GM21529 (cell line): ENCODE data around the gene NDUFA8.
A peak's percentile ranks its signal among the peaks of the same experiment; 100 is the strongest.

Experiments used
- ATAC-seq: cut with Tn5 transposase; IDR thresholded peaks from one replicate; pipeline ENCODE4 v1.9.1; 2021; ENCODE audit not compliant: unreplicated experiment

NDUFA8 gene

DNA sequence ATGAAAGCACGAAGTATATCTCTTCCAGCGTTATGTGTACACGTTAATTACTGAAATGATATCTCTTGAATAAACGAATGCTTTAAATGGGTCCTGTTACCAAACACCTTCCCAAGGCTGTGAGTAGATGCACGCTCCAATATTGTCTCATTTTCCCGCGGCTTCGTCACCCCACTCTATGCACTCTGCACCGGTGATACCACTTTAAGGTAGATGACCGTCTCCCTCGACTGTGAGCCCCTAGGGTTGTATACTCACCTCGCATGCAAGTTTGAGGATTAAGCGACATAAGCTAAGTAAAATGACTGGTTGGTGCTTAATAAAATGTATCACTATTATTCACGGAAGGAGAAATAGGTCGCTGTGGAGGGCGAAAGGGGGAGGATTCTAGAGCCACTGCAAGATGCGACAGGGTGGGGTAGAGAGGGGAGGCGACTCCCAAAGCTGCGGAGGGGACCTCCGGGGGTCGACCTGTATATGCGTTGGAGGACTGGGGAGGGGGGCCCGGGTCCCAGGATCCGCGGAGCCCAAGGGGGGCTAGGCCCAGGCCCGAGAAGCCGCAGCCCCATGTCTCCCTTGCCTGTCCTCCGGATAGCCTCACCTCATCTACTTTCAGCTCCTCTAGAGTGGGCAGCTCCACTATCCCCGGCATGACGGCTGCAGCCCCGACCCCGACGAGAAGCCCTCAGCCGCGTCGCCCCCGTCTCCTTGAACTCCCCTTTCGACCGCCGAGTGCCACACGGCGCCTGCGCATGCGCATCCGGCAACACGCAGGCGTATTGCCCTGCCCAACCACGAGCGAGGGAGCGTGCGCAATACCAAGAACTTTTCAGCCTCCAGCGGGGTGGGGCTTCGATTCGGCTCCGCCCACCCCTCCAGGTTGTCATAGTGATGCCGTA, at the start of gene NDUFA8, which contains the start of gene MORN5:
Gene NDUFA8, minus strand, starts transcription at position 754 of the 899 bp plus-strand sequence. Its CDS starts 102 bp downstream, at position 652.
Gene MORN5, plus strand, starts transcription at position 883 of the 899 bp plus-strand sequence. CDS start 65 bp downstream, outside the sequence.
- ATAC-seq = peak; percentile 96

DNA sequence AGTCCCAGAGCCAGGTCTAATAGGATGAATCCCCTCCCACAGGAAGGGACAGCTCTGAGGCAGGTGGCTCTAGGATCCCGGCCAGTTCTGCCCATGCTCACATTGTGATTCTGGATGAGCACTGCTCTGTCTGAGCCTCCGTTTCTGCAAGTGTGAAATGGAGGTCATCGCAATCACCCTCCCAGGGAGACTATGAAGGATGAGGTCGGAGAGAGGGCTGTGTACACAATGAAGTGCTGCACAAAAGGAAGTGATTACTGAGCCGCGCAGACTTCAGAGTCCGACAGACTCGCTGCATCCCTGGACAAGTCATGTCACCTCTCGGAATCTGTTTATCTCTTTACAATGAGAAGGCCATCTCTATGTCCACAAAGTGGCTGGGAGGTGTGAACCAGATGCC, 47.5 kb upstream of the NDUFA8 start:
- no peak for ATAC-seq

DNA sequence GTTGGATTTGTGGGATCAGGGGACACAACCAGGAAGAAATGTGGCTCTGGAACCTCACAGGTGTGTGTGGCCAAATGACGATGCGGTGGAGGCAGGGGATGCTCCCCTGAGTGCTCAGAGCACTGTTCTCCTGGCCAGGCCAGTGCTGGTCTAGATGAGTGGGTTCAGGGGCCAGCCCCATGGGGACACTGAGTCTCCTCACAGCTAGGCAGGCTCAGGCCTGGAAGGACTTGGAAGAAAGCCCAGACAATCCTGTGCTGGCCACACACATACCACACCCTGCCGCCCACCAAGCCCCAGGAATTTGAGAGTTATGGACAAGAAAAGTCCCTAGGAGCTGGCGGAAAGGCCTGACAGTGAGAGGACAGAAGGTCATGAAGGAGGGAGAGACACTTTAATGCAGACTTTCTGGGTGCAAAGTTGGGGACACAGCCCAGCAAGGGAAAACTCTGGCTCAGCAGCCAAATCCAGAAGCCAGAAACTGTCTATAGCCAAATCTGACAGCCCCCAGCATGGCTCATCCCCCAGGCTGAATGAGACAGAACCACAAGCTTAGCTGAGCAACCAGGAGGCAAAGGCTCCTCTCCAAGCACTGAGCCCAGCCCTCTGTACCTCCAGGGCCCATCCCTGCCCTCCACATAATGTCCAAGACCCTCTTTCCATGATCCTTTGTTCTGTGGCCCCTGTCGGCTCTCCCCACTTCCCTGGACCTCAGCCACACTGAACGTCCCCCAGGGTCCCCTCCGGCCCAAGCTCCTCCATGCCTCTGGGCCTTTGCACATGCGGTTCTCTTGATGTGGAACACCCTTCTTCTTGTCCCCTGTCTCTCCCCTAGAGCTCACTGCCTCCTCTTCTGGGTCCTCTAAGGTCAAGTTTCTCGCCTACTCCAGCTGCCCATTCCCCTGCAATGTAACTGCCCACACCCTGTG, 46.8 kb upstream of the NDUFA8 start:
- ATAC-seq = no peak

DNA sequence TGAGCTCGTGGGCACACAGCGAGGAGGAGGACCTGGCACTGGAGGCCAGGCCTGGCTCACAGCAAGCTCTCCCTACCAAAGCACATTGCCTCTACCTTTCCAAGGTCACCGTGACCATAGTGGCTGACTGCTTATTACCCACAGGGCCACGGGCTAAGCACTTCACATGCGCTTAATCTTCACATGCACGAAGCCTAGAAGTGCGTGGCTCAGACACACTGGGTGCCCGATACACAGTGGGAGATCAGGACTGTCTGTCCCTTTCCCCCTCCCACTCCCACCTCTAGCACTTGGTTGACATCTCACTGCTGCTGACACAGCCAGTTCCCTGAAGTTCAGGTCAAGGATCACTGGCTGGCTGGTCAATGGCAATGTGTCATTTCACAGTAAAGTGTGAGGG, 45.6 kb upstream of the NDUFA8 start:
- no peak for ATAC-seq

DNA sequence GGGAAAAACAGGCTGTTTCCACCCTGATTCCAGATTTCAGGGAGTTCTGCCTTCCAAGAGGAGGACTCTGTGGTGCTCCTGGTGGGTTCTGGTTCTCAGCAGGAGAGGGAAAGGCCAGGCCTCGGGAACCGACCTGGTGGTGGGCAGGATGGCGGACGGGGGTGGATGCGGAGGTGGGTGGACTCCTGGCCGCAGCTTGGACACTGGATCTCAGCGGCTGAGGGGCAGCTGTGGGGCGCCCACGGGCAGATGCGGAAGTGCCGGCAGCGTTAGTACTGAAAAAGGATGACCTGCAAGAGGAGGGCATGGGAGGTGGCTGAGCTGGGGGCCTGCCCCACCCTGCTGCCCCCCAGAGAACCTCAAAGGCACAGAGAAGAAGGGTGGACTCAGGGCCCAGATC, 44.9 kb upstream of the NDUFA8 start:
- ATAC-seq = no peak

DNA sequence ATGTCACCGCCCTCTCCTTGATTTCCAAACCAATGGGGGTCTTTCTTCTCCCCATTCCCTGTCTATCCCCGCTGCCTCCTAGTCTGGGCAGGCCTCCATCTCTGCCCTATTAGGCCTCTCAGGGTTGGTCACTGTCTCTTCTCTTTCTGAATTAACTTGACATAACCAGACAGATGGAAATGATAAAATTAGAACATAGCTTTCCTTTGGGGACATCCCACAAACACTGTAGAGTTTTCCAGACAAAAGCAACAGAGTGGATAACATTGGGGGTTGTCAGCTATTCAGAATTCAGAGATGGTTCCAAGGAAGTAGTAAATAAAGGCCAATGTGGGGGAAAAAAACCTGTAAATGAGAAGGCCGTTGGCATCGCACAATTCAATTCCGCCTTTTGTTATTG, 44.5 kb upstream of the NDUFA8 start:
- no peak for ATAC-seq

DNA sequence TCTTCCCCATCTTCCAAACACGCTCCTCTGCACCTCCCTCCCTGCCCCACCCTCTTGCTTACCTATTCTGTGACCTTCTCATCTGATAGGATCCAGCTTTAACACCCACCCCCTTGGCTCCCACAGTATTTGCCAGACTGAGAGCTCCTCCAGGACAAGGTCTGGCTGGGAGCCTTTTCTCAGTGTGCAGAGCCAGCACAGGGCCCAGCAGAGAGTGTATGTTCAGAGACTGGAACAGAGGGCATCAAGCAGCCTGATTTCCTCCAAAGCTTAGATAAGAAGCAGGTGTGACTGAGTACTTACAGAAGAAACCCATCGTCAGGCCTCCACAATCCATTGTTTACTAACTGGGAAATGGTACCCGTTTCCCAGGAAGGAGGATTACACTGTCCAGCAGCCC, 42.5 kb upstream of the NDUFA8 start:
- ATAC-seq = no peak

DNA sequence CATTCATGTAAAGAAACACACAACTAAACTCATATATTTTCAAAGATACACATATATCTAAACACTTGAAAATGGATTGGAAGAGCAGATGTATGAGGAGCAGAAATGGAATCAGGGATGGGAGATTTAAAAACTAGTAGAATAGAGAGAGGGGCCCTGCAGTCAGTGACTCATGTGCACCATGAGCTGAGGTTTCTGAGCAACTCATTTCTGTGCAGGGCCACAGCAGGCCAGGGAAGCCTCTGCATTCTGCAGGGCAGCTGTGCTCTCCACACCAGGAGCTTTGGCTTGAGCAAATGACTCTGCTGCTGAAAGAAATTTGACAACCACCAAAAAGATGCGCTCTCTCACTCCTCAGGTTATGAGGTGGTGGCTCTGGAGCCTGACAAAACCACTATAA, 42.1 kb upstream of the NDUFA8 start:
- no peak for ATAC-seq

DNA sequence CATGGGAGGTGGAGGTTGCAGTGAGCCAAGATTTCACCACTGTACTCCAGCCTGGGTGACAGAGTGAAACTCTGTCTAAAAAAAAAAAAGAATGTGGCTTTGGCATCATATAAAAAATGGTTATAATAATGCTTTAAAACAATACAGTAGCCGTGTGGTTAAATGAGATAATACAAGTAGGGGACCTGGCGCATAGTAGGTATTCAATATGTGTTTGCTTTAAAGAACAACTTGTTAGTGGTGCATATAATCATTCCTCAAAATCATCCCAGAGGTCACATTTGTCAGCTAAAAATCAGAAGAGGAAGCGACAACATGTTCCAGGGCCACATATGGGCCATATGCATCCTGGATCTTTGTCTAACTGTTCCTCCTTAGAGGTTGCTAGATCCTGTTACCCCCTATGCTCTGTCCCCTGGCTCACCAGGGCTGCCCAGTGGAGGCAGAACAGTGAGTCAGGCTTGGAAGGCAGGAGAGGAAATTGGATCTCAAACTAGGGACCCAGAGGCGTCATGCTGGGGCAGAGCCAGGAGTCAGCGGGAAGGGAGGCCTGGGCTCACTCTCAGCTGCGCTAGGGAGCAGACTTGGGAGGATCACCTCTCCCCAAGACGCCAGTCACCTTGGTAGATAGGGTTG, 41.5 kb upstream of the NDUFA8 start:
- no peak for ATAC-seq

DNA sequence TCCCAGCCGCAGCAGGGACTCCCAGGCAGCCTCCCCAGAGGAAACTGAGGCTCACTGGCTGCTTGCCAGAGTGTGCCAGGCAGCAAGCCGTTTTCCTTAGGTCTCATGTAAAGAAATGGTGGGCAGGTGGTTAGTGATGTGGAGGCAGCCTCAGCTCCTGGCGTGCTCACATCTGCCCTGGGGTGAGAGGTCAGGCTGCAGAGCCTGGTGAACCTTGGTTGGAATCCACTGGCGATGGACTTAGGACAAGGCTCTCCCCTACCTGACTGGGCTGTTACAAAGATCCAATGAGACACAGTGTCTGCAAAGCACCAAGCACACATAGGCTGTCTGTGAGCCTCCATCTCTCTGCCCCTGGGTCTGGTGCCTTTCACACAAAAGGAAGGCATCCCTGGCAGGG, 38.3 kb upstream of the NDUFA8 start:
- ATAC-seq = no peak

DNA sequence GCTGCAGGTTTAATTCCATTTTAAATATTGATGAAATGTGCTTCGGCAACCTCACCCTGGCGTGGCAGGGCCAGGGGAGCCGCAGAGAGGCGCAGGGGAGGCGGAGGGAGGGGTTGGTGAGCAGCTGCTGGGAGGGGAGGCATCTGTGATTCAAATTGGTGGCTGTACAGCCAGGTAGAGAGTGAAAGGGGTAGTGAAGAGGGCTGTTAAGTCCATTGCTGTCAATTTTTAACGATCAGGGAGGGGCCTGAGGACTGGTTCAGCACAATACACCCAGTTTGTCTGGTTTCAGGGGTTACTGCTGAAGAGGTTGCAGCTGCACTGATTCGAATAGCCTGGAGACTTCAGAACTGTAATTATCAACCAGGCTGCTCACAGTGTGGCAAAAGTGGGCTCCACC, 37.8 kb upstream of the NDUFA8 start:
- peak; percentile 40 for ATAC-seq

DNA sequence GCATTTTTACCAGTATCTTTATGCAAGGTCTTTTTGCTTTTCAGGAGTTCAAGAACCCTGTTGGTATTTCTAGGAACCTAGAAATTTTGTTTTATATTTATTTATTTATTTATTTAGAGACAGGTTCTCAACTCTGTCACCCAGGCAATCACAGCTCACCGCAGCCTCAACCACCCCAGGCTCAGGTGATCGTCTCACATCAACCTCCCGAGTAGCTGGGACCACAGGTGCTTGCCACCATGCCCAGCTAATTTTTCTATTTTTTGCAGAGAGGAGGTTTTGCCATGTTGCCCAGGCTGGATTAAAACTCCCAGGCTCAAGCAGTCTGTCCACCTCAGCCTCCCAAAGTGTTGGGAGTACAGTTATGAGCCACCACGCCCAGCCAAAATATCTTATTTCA, 36.3 kb upstream of the NDUFA8 start:
- no peak for ATAC-seq

DNA sequence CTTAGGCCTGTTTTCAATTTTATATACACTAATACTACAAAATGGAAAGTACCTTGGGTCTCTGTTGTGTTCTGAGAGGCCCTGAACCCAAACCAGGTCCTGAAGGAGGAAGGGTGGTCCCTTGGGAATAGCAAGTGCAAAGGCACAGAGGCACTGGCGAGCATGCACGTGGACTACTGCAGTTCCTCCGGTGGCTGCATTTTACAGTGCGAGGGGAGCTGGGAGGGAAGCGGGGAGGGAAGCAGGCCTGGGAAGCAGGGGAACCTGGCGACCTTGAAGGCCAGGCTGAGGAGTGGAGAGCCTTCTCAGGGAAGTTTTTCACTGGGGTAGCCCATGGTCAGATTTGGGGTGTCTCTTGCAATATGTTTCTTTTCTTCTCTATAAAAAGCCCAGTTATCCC, 34.1 kb upstream of the NDUFA8 start:
- no peak for ATAC-seq

DNA sequence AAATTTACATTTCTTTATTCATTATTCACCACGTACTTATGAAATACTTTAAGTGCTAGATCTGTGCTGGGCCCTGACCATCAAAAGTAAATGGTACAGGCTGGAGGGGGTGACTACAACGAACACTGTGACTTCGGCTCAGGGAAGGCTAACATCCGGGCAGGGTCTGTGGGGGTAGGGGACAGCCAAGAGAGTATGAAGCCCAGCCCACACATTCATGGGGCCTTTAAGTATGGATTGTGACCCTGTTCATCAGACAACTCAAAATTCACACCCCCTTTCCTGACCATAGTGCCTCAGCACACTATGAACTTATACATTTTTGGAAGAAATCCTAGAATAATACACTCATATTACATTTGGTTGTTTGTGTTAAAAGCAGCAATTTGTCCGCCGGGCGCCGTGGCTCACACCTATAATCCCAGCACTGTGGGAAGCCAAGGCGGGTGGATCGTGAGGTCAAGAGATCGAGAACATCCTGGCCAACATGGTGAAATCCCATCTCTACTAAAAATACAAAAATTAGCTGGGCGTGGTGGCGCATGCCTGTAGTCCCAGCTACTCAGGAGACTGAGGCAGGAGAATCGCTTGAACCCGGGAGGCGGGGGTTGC, 33.4 kb upstream of the NDUFA8 start:
- ATAC-seq = no peak

DNA sequence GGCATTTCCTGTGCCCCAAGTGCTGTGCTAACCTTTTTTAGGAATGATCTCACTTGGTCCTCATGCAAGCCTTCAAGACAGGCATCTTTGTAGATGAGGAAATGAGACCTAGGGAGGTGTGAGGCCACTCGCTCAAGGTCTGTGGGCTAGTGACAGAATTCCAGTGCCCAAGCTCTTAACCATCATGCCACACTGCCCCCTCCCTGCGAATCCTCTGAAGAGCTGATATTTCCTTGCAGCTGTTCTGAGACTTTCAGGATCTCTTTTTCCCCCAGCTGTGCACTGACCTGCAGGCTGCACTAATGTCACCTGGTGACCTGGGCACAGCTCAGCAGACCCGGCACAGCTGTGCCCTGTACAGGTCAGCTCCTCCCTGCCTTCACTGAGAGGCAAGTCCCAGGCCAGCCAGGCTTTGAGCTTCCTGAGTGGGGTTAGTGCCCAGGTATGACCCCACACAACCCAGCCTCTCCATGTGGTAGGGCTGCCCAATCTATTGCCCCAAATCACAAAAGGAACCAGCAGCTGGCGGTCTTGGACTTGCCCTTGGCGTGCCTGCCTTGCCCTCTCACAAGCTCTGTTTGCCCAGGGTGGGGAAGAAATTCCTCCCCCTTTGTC, 32.8 kb upstream of the NDUFA8 start:
- no peak for ATAC-seq

DNA sequence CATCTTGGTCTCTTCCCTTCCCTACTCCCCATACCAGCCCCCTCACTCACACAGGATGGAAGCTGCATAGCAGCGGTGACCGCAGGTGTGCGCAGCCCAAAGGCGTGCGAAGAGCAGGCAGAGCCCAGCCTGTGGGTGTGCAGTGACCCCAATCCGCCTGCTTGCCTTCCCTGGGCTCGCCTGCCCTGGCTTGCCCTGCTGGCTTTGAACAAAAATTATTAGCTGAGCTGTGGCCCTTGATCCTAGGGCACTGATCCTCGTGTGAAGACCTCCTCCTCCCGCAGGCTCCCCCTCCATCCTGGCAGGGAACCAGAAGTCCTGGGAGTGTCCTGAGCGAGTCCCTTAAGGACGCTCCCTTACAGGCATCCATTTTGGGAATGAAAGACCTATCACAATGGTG, 32.0 kb upstream of the NDUFA8 start:
- no peak for ATAC-seq

DNA sequence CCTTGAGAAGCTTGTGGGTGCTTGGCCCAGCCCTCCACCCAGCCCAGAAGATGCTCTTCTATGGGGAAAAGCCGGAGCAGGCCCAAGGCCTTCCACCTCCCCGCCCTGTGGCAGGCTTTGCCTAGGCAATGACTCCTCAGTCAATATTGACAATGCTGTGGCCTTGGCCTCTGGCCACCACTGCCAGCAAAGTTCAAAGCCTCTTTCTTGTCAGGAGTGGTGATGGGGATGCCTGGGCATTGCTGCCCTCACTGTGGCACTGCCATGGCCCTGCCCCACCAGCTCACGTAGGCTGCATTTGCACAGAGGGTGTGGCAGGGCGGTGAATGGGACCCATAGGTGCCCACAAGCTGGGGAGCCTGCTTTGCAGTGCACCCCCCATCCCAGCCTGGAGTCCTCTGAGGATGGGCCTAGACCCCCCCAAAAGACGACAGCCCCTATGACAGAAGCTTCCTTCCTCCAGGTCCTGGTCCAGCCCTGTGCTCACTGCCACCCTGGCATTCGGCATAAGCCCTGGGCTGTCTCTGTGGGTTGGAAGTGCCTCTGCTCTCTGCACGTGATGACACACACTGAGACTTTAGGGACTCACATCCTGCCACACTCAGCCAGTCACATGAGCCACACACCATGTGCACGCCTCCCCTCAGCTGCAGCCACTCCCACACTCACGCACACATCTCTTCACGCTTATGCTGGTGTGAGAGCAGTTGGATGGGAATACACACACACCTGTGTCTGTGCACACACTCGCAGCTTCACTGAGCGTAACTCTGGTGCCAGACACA, 31.2 kb upstream of the NDUFA8 start:
- no peak for ATAC-seq

DNA sequence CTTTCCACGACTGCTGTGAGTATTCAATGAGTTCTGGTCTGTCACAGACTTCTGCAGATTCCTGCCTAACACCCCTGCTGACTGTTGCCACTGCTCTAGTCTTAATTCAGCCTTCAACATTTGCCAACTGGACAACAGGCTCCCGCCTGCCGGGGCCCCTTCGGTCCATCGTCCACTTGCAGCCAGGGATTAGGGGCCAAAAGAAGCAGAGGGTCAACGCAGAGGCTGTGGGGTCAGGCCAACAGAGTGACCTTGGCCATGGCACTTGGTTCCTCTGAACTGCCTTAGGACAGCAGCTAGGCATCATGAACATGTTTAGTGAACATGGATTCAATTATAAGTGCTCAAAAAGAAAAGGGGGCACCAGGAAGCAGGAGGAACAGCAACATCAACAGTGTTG, 28.8 kb upstream of the NDUFA8 start:
- no peak for ATAC-seq

DNA sequence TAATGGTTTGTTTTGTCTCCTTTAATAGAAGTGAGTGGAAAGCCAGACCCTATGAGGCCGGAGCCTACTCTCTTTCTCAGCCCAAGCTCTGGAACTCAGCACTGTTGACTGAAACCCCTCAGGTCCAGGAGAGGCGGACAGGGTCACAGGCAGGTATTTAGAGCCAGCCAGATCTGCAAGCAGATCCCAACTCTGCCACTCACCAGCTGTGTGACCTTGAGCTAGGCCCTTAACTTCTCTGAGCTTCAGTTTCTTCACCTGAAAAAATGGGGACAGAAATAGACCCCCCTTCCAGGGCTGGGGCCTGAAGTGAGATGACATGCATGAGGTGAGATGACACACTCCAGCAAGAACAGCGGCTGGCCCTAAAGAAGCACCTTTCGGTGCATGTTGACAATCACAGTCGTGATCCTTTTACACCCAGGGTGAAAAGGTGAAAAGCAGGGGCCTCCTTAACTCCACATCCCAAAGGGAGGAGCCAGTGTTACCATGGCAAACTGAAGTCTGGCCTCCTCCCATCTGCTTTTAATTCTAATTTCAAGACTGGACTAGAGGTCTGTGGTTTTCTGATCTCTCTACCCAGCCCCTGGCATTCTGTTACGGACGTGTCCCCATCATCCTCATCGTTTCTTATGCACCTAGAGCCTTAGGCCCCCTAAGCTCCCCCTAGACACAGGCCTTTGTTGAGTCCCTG, 27.3 kb upstream of the NDUFA8 start:
- no peak for ATAC-seq
